Effector memory CD4-positive, alpha-beta T cell (primary cell): Measurements from ENCODE around the gene KSR2.

Experiments used
- DNase-seq, 3 donors: peaks; one replicate each; pipeline ENCODE4 v3.0.0-alpha.2; 2020
- H3K27ac ChIP-seq: 2 replicates; pipeline ENCODE4 v1.7.0; 2013; ENCODE audit warnings: mild to moderate bottlenecking, low read length, moderate library complexity; ENCODE audit not compliant: insufficient read depth, poor library complexity, severe bottlenecking
- H3K27me3 ChIP-seq: replicated peaks from 2 replicates; pipeline ENCODE4 v1.7.0; 2013; ENCODE audit warnings: mild to moderate bottlenecking, low read length; ENCODE audit not compliant: insufficient read depth, control insufficient read depth, poor library complexity, severe bottlenecking
- H3K36me3 ChIP-seq: 2 replicates; pipeline ENCODE4 v1.7.0; 2013; ENCODE audit warnings: mild to moderate bottlenecking, low read length, moderate library complexity; ENCODE audit not compliant: control insufficient read depth, insufficient read depth
- H3K4me1 ChIP-seq: 2 replicates; pipeline ENCODE4 v1.7.0; 2013; ENCODE audit warnings: low read length, mild to moderate bottlenecking; ENCODE audit not compliant: control insufficient read depth, insufficient read depth, poor library complexity, severe bottlenecking
- H3K4me3 ChIP-seq: 2 replicates; pipeline ENCODE4 v1.7.0; 2013; ENCODE audit warnings: low read length, low read depth, mild to moderate bottlenecking; ENCODE audit not compliant: insufficient read depth, poor library complexity, severe bottlenecking
- H3K9me3 ChIP-seq: 2 replicates; pipeline ENCODE4 v1.7.0; 2013; ENCODE audit warnings: mild to moderate bottlenecking, low read length, moderate library complexity; ENCODE audit not compliant: control insufficient read depth

Gene KSR2

DNA sequence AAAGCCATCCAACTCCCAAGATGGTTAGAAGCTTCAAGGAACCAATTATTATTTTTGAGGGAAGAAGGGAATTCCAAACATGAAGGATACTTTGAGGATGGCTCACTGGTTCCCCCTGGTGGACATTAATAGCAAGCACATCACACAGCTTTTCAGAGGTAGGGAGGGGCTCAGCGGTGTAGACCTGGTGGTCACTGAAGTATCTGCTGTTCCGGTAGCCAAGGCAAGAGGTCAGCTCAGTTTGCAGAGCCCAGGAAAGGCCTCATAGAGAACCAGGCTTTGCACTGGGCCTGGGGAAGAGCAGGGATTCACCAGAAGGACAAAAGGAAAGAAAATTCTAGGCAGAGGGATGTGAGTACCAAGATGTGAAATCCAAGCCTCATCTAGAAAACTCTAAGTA is 118.7 kb downstream of the KSR2 start:
- Histone ChIP-seq H3K36me3 (no peaks in the 10 kb centered on the region), H3K27me3 (peaks cover 5% of the 10 kb centered on the region), H3K4me1 (no peaks in the 10 kb centered on the region), H3K4me3 (no peak overlapping the region), H3K9me3 (no peaks in the 10 kb centered on the region), H3K27ac (no peak overlapping the region)
- DNase-seq: no peak

DNA sequence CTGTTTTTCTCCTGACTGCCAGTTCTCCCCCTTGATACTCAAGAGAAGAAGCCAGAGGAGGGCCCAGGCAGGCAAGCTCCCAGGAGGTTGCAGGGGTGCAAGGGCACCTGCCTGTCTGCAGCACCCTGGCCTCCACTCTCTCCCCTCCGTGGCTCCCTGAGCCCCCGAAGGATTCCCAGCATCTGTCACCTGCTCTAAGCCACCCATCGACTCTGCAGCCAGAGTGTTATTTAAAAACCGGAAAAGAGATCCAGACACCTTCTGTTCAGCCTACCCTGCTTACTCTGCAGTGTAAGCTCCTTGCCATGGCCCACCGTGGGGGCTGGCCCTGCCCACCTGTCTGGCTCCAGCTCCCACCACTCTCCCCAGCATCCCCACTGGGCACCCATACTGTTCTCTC is 121.4 kb downstream of the KSR2 start:
- Histone ChIP-seq H3K27ac (no peak overlapping the region), H3K36me3 (no peaks in the 10 kb centered on the region), H3K27me3 (peaks cover 5% of the 10 kb centered on the region), H3K4me3 (no peak overlapping the region), H3K4me1 (no peaks in the 10 kb centered on the region), H3K9me3 (no peaks in the 10 kb centered on the region)
- DNase-seq: no peak

GRCh38 chr12:117845271-117845904 is 123.4 kb downstream of the KSR2 start:
- no peaks in the 10 kb centered on the region for H3K9me3 ChIP-seq
- no peaks in the 10 kb centered on the region for H3K4me1 ChIP-seq
- H3K4me3 ChIP-seq: no peak overlapping the region
- no peak overlapping the region for H3K27ac ChIP-seq
- no peak for DNase-seq
- H3K27me3 ChIP-seq: peaks cover 5% of the 10 kb centered on the region
- H3K36me3 ChIP-seq: no peaks in the 10 kb centered on the region

GRCh38 chr12:117844114-117844830 is 124.5 kb downstream of the KSR2 start:
- no peaks in the 10 kb centered on the region for H3K36me3 ChIP-seq
- no peak overlapping the region for H3K27ac ChIP-seq
- H3K4me1 ChIP-seq: no peaks in the 10 kb centered on the region
- H3K27me3 ChIP-seq: peaks cover 5% of the 10 kb centered on the region
- no peaks in the 10 kb centered on the region for H3K9me3 ChIP-seq
- H3K4me3 ChIP-seq: no peak overlapping the region
- no peak for DNase-seq

- no peak overlapping the region for H3K27ac ChIP-seq
- no peaks in the 10 kb centered on the region for H3K27me3 ChIP-seq
- no peaks in the 10 kb centered on the region for H3K4me1 ChIP-seq
- no peaks in the 10 kb centered on the region for H3K36me3 ChIP-seq
- H3K9me3 ChIP-seq: no peaks in the 10 kb centered on the region
- no peak for DNase-seq
- H3K4me3 ChIP-seq: no peak overlapping the region
These were observed 126.2 kb downstream of the KSR2 start for GRCh38 chr12:117842630-117843029.

DNA sequence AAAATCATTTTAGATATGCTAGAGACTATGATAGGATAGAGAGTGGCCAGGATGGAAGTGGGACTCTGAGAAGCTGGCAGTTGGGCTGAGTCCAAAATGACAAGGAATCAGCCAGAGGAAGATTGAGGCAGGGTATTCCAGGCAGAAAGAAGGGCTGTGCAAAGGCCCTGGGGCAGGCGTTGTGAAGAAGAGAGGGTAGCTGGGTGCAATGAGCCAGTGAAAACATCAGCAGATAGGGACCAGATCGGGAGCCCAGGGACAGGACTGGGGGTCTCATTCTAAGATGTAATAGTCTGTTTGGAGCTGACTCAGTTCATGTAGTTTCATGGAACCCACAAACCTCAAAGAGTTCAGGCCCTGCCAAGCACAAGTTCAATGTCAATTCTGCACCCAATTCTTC is 126.6 kb downstream of the KSR2 start:
- H3K27me3 ChIP-seq: no peaks in the 10 kb centered on the region
- no peaks in the 10 kb centered on the region for H3K36me3 ChIP-seq
- no peaks in the 10 kb centered on the region for H3K9me3 ChIP-seq
- DNase-seq: no peak
- no peak overlapping the region for H3K27ac ChIP-seq
- no peak overlapping the region for H3K4me3 ChIP-seq
- H3K4me1 ChIP-seq: no peaks in the 10 kb centered on the region

- DNase-seq: no peak
- Histone ChIP-seq H3K9me3 (no peaks in the 10 kb centered on the region), H3K4me3 (no peak overlapping the region), H3K36me3 (no peaks in the 10 kb centered on the region), H3K4me1 (no peaks in the 10 kb centered on the region), H3K27ac (no peak overlapping the region), H3K27me3 (no peaks in the 10 kb centered on the region)
These were observed 131.1 kb downstream of the KSR2 start for GRCh38 chr12:117837737-117838050.

DNA sequence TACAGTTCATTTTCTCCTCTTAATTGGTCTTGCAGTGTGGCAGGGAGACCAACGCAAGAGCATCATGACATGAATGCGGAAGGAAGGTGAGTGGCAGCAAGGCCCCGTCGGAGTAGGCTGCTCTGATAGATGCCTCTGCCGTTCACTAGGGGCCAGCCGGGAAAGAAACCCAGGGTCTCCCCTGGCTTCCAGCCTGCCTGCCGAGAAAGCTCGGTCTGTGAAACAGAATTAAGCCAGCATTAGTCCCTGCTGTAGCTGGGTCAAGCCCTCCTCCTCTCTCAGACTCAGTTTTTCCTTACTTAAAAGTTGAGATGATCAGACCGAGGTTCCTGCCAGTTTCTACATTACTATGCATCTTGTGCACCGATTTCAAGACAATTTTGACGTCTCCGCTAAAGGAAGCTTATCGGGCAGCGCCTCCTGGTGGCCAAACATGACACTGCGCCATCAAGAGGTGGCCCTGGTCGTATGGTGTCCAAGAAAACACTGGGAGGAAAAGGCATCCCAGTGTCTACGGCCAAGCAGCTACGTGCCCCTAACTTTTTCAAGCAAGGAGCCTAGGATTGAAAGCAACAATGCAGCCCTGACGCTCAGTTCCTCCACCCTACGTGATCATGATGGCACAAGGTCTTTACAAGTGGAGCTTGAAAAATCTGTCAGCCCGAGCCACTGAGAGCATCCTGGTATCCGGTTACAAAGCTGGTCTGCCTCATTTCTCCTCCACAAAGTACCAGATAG is 131.6 kb downstream of the KSR2 start:
- DNase-seq: peak in 2 of 3 donors; percentile 32 to 49
- no peak overlapping the region for H3K4me3 ChIP-seq
- no peaks in the 10 kb centered on the region for H3K4me1 ChIP-seq

DNA sequence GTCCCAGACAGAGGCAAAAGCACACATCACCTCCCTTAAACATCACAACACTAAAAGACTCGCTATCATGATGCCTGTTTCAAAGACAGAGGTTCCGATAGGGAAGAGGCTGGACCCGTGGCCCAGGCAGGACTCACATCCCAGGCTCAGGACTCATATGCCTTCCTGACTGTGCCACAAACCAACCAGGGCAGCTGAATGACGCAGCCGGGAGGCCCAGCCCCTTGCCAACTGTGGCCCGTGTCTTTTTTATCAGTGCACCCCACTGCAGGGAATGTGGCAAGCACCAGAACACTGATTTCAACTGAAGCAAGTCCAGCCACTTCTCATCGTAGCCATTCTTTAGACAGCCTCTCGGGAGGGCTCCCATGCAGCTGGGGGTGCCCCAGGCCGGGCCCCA is 132.3 kb downstream of the KSR2 start:
- Histone ChIP-seq H3K27me3 (no peaks in the 10 kb centered on the region), H3K4me1 (no peaks in the 10 kb centered on the region), H3K4me3 (no peak overlapping the region), H3K9me3 (no peaks in the 10 kb centered on the region), H3K27ac (no peak overlapping the region), H3K36me3 (no peaks in the 10 kb centered on the region)
- no peak for DNase-seq

More for the DNA sequence above, 131.6 kb downstream of the KSR2 start:
- Histone ChIP-seq H3K36me3 (no peaks in the 10 kb centered on the region), H3K27ac (no peak overlapping the region), H3K9me3 (no peaks in the 10 kb centered on the region), H3K27me3 (no peaks in the 10 kb centered on the region)

DNA sequence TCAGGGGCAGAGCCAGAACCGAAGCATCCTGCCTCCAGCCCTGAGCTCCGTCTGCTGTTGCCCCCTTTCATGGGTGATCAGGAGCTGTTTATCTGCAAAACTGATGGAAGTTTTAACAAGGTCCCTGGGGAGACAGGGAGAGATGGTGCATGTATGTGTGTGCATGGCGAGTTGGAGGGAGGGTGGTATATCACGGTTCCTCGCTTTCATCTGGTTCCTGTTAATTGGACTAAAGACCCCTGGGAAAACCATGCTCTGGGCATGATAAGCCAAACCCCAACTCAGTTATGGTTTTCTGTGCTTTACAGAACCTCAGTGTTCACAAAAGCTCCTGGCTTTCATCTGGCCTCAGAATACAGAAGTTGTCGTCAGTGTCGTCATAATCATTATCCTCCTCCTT is 133.6 kb downstream of the KSR2 start:
- Histone ChIP-seq H3K27me3 (no peaks in the 10 kb centered on the region), H3K36me3 (no peaks in the 10 kb centered on the region), H3K4me3 (no peak overlapping the region), H3K4me1 (no peaks in the 10 kb centered on the region), H3K9me3 (no peaks in the 10 kb centered on the region), H3K27ac (no peak overlapping the region)
- no peak for DNase-seq
